Fibroblast of mammary gland (primary cell): Measurements from ENCODE around the gene AMH.

Experiments
- DNase-seq: peaks from one replicate; pipeline ENCODE4 v3.0.0-alpha.2; 2010; ENCODE audit warnings: low read depth
- H3K4me3 ChIP-seq: 2 replicates; pipeline ENCODE4 v1.5.1; 2011; ENCODE audit warnings: low read depth, mild to moderate bottlenecking, low read length, moderate library complexity; ENCODE audit not compliant: control insufficient read depth
- TF ChIP-seq, protein P1 (sequence below): conservative IDR thresholded peaks from 2 replicates; pipeline ENCODE4 v1.5.1; 2011; ENCODE audit warnings: low read depth, low read length, inconsistent platforms; ENCODE audit not compliant: control insufficient read depth, insufficient read depth

AMH gene

DNA sequence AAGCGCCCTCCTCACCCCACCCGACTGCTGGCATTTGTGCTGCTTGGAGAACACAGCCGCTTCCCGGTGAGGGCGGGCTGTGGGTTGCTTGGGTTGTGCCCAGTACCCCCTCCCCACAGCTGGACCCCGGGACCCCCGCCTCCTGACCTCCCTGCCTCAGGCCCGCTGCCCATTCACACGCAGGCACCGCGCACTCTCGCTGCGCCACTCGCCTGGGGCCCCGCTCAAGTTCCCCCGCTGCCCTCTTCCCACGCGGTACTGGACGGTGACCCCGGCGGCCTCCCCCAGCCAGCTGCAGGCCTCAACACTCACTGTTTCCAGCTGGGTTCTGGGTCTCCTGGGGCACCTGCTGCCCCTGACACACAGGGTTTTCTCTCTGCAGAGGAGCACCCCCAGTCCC lies 29.4 kb upstream of the AMH start:
- H3K4me3 ChIP-seq = no peak overlapping the region
- TF ChIP-seq, protein P1, sequence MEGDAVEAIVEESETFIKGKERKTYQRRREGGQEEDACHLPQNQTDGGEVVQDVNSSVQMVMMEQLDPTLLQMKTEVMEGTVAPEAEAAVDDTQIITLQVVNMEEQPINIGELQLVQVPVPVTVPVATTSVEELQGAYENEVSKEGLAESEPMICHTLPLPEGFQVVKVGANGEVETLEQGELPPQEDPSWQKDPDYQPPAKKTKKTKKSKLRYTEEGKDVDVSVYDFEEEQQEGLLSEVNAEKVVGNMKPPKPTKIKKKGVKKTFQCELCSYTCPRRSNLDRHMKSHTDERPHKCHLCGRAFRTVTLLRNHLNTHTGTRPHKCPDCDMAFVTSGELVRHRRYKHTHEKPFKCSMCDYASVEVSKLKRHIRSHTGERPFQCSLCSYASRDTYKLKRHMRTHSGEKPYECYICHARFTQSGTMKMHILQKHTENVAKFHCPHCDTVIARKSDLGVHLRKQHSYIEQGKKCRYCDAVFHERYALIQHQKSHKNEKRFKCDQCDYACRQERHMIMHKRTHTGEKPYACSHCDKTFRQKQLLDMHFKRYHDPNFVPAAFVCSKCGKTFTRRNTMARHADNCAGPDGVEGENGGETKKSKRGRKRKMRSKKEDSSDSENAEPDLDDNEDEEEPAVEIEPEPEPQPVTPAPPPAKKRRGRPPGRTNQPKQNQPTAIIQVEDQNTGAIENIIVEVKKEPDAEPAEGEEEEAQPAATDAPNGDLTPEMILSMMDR = no peak
- DNase-seq = no peak

- peak; percentile 94 for DNase-seq
- H3K4me3 ChIP-seq = no peak overlapping the region
- TF ChIP-seq, protein P1 = no peak
Measured at GRCh38 chr19:2221250-2221831, 27.8 kb upstream of the AMH start.

DNA sequence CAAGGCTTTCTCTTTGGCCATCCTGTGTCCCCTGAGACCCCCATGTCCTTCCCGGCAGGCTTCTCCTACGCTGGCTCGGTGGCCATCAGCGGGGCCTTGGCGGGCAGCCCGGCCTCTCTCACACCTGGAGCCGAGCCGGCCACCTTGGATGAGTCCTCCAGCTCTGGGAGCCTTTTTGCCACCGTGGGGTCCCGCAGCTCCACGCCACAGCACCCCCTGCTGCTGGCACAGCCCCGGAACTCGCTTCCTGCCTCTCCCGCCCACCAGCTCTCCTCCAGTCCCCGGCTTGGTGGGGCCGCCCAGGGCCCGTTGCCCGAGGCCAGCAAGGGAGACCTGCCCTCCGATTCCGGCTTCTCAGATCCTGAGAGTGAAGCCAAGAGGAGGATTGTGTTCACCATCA lies 27.2 kb upstream of the AMH start:
- DNase-seq = no peak
- TF ChIP-seq, protein P1 = peak; percentile 28
- H3K4me3 ChIP-seq = no peak overlapping the region

GRCh38 chr19:2223391-2223790 lies 25.7 kb upstream of the AMH start:
- TF ChIP-seq, protein P1 = no peak
- DNase-seq = no peak
- H3K4me3 ChIP-seq = no peak overlapping the region

DNA sequence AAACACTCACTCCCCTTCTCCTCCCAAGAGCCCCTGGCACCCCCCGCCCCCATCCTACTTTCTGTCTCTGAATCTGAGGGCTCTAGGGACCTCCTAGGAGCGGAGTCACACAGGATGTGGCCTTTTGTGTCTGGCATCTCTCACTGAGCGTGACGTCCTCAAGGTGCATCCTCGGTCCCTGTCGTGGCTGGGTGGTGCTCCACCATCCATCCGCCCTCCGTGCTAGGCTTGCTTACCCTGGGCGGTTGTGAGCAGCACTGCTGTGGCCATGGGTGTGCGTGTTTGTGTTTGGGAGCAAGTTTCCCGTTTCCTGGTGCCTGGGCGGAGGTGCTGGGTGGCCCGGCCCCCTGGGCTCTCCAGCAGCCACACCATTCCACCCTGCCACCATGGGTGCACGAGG lies 25.2 kb upstream of the AMH start:
- TF ChIP-seq, protein P1 = no peak
- no peak for DNase-seq

GRCh38 chr19:2224754-2225349 lies 24.3 kb upstream of the AMH start:
- no peak for DNase-seq
- H3K4me3 ChIP-seq = no peak overlapping the region
- TF ChIP-seq, protein P1 = no peak

More for the DNA sequence above, 25.2 kb upstream of the AMH start:
- H3K4me3 ChIP-seq = no peak overlapping the region

DNA sequence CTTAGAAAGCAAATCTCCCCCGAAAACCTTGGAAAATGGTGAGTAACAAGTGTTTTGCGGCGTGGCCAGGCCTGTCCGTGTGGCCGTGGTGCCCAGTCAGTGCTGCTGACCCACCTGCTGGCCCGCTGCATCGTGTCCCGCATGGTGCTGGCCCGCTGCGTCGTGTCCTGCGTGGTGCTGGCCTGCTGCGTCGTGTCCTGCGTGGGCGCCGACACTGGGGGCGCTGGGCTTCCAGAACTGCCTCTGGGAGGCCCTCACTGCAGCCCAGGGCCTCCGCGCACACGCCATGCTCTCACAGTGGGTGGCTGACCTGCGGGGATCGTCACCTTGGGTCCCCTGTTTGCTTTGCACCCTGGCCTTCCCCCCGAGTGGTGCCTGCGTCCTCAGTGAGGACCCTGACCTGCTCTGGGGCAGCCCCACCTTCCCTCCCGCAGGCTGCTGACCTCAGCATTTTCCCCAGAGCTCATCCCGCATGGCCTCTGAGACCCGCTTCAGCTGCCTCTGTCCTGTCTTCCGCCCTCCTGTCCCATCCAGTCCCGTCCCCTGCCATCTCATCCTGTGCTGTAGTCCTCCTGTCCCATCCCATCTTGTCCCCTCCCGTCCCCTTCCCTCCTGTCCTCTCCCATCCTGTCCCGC lies 23.6 kb upstream of the AMH start:
- DNase-seq = no peak
- H3K4me3 ChIP-seq = no peak overlapping the region
- TF ChIP-seq, protein P1 = no peak
